Fibroblast of upper back skin (primary cell): ENCODE results near the gene BICRAL.
"Not testable (repeated sequence)": the region's sequence is repeated elsewhere in the genome, so short reads cannot be mapped to it uniquely, and the experiment has no call there.

Experiments
- DNase-seq: peaks from one replicate; pipeline ENCODE4 v3.0.0-alpha.2; 2013

BICRAL gene

GRCh38 chr6:42860036-42860435 lies 78.2 kb downstream of the BICRAL start:
- no peak for DNase-seq

DNA sequence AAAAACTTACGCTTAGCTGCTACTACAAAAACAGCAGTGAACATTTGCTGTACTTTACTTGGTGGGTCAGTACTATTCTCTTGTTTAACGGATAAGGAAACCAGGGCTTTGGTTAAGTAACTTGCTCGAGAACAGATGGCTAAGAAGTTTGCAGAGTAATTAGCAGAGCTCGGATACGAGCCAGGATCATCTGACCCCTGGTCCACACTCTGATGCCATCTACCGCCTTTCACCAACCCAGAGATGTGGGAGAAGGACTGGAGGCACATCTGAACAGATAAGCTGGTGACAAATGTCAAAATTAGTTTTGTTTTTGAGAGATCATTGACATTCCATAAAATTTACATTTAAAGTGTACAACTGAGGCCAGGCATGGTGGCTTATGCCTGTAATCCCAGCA lies 78.6 kb downstream of the BICRAL start:
- no peak for DNase-seq

DNA sequence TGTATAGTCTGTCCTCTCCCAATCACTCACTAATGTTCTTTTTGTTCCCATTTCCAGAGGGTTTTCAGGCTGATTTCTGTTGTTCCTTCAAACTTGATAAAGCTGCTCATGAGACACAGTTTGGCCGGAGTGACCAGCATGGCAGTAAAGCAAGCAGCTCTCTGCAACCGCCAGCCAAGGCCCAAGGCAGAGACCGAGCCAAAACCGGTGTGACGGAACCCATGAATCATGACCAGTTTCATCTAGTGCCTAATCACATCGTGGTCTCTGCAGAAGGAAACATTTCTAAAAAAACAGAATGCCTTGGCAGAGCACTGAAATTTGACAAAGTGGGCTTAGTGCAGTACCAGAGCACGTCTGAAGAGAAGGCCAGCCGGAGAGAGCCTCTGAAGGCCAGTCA lies 82.8 kb downstream of the BICRAL start:
- DNase-seq: no peak

GRCh38 chr6:42870145-42870936 lies 88.5 kb downstream of the BICRAL start:
- DNase-seq: no peak

DNA sequence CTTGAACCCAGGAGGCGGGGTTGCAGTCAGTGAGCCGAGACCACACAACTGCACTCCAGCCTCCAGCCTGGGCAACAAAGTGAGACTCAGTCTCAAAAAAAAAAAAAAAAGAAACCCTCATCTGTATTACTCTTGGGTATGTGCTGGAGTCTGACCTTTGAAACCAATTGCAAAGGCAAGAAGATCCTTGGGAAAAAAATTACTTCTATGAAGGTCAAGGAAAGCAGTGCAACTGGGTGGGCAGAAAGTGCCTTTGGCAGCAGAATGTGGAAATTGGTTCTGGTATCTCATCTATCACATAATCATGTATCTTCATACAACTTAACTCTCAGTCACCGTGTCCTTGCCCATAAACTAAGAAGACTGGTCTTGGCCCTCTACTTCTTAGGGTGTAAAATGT lies 89.9 kb downstream of the BICRAL start:
- DNase-seq: no peak

DNA sequence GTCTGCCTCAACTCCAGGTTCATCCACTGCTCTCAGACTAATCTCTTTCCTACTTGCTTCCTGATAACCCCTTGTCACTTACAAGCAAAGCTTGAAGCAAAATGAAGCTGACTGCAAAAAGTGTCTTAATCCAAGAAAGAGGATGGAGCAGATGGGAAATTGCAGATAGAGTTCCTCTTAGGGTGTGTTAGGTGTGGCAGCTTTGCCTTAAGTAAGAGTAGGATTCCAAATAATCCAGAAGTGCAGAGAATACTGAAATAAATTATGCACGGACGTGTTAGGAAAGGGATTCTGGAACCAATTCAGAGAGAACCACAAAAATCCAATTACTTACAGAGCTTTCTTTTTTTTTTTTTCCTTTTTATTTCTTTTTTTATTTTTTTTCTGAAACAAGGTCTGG lies 91.5 kb downstream of the BICRAL start:
- no peak for DNase-seq

GRCh38 chr6:42877695-42878094 lies 95.8 kb downstream of the BICRAL start:
- DNase-seq: no peak

DNA sequence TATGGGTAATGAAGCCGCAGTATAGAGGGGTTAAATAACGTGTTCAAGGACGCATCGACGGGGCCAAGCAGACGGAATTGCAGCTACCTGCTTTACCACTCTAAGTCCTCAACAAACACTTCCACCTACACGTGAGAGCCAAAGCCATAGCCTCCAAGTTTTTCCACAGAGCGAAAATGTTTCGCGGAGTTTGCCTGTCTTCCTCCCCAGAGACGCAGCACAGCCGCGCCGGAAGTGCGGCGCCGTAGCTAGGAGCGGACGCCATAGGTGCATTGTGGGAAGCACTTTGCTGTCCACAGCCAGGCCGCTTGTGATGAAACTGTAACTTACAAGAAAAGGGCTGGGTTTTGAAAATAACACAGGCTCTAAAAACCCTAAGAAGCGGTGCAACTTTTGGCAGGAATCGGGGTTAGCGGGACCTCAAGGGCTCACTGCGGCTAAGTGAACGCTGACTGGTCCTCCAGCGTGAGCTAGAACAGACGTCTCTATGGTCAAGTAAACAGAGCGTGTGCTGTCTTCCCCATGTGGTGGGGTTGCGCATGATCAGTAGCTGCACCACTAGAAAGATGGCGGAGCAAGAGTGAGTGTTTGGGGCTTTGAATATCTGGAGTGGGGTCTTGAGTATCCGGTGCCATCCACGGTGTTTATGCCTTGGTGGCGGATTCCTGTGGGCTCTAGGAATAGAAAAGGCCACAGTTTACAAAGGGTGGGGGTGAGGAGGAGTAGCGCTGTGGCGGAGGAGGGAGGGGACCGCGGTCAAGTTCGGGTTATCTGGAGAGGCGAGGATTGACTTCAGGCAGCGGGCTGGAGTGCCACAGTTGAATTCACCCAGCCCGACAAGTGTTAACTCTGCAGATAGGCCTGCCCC lies 97.8 kb downstream of the BICRAL start, which contains the start of gene RPL7L1:
RPL7L1 (plus strand) TSS at position 245 of the 868 bp plus-strand sequence; CDS start at position 540, 295 bp downstream.
- DNase-seq: peak; percentile 88

DNA sequence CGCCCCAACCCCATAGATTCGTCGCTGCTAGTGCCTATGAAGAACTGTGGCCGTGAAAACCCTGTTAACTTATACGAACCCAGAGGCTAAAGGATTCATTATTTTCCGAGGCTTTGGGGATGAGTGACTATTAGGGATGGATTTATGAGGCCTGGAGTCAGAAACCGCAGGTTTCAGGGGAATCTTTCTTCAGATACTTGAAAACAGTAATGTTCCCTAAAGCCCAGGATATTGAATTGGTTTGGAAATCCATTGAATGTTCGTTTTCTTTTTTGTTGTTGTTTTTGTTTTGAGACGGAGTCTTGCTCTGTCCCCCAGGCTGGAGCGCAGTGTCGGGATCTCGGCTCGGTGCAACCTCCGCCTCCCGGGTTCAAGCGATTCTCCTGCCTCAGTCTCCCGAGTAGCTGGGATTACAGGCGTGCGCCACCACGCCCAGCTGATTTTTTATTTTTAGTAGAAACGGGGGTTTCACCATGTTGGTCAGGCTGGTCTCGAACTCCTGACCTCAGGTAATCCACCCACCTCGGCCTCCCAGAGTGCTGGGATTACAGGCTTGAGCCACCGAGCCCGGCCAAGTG lies 98.5 kb downstream of the BICRAL start:
- not testable (repeated sequence) for DNase-seq

- not testable (repeated sequence) for DNase-seq
Measured at GRCh38 chr6:42880871-42881270, 99.0 kb downstream of the BICRAL start.

DNA sequence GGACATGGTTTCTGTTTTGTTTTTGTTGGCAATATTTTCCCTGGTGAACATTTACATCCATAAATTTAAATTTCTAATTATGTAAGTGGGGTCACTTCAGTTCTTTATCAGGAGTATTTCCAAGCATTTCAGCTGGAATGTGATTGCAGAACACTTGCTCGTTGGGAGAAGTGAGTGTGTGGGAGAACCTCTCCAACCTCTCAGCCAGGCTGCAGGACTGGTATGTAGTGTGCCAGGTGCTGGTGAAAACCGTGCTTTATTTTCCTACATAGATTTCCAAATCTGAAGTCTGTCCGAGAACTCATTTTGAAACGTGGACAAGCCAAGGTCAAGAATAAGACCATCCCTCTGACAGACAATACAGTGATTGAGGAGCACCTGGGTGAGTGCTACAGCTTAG lies 103.8 kb downstream of the BICRAL start:
- DNase-seq: no peak

GRCh38 chr6:42888201-42888600 lies 106.3 kb downstream of the BICRAL start:
- not testable (repeated sequence) for DNase-seq

DNA sequence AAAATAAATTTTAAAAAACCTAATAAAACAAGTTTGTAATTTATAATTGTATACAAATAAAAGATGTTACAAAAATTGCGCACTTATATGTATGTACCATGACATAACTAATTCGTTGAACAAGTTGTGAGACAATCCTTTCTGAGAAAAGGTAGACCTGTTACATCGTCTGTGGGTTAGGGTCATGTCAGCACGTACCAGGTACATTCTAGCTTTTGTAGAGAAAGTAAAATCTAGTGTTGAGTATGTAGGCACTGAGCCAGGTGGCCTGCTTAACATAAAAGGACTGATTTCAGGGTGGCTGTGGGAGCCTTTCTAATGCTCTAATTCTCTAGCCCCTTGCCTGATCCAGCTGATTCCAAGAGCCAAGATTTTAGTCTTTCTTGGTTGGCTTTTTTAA lies 108.0 kb downstream of the BICRAL start:
- no peak for DNase-seq

DNA sequence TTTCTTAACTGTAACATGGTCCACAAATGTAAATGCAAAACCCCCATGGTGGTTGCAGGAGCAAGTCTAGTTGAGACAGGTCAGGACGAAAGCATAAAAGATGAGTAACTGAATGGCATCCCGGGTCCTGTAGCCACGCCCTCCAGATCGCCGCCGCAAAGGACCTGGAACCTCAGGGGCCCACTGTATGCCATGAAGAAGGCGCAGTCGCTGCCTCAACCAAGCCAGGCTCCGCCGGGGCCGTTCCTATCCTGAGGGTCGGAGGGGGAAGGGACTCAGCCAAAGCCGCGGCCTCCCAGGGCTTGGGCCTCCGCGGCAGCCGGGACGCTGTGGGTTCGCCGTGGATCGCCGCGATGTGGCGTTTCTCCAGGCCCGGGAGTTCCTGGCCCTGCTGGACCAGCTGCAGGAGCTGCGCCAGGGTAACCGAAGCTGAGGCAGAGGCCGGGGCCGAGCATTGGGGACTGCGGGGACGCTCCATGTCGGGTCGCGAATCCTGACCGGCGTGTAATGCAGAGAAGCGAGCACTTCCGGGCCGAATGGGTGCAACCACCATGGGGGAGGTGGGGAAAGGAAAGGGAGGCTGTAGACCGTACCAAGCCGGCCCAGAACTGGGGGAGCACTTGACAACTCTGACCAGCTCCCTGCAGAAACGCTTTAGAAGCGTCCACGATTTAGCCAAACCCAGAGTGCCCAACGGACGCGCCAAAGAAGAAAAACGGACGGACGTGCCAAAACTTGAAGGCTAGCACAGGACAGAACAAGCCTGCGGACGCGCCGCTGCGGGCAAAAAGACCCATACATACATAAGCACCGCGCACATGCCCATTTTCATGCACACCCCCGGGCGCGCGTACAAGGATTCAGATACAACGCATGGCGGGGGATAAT lies 108.7 kb downstream of the BICRAL start:
- DNase-seq: peak; percentile 97

DNA sequence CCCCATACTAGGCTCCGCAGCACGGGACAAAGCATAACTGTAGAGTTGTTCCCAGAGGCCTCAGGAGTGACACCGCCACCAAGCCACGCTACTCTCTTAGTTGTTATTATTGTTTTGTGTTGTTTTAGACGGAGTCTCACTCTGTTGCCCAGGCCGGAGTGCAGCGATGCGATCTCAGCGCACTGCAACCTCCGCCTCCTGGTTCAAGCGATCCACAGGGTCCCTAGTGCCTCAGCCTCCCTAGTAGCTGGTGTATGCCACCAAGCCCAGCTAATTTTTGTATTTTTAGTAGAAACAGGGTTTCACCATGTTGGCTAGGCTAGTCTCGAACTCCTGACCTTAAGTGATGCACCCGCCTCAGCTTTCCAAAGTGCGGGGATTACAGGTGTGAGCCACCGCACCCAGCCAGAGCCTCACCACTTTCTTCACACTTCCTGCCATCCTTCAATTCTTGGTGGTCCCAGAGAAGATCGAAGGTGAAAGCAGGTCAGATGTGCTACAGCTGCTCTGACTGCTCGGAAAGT lies 109.4 kb downstream of the BICRAL start:
- no peak for DNase-seq

- DNase-seq: not testable (repeated sequence)
Measured at GRCh38 chr6:42894041-42894828, 112.4 kb downstream of the BICRAL start.

- no peak for DNase-seq
Measured at GRCh38 chr6:42896178-42896719, 114.4 kb downstream of the BICRAL start.

GRCh38 chr6:42898891-42899361 lies 117.1 kb downstream of the BICRAL start:
- DNase-seq: peak; percentile 67

- no peak for DNase-seq
Measured at GRCh38 chr6:42899871-42900270, 118.0 kb downstream of the BICRAL start.

DNA sequence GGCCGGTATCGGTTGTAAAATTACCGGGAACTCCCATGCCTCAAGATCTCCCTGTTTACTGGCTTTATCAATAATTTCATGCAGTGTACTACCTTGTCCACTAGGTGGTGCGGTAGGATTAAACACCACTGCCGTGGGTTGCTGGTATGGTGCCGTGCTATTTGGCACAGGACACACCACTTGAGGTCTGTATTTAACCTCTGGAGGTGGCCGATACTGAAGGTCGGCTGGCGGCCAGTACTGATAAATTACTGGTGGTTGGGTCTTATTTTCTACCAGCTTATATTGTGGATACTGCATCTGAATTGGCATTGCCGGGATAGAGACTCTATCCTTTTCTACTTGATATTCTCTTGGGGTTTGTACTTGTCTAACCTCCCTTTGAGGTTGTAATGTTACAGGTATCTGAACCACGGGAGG lies 119.7 kb downstream of the BICRAL start:
- peak; percentile 84 for DNase-seq
